Measurements from ENCODE around the gene AFMID. TPM values are rescaled to one million over a fixed set of nuclear protein-coding genes. Genes with fewer than 3 reads are reported as not detected.

AFMID gene
- total RNA-seq (2022; extraction: Qiagen RNA extraction), result 37.6 to 50.4 TPM (median 39.4 TPM) in 5 replicates

GRCh38 chr17:78186692-78187595 lies at the start of gene AFMID, which contains the start of gene TK1:
AFMID (plus strand) TSS chr17:78187362; CDS start chr17:78187371, 9 bp downstream.
TK1 (minus strand) TSS chr17:78187052; CDS start chr17:78186994, 58 bp downstream.

GRCh38 chr17:78168242-78168902 lies 18.8 kb upstream of the AFMID start, which contains the start of gene SYNGR2:
SYNGR2 (plus strand) TSS chr17:78168581; CDS start chr17:78168617, 36 bp downstream.

GRCh38 chr17:78214016-78214705 lies 27.0 kb downstream of the AFMID start, which contains the start of gene BIRC5:
BIRC5 (plus strand) TSS chr17:78214253; CDS start chr17:78214317, 64 bp downstream.

DNA sequence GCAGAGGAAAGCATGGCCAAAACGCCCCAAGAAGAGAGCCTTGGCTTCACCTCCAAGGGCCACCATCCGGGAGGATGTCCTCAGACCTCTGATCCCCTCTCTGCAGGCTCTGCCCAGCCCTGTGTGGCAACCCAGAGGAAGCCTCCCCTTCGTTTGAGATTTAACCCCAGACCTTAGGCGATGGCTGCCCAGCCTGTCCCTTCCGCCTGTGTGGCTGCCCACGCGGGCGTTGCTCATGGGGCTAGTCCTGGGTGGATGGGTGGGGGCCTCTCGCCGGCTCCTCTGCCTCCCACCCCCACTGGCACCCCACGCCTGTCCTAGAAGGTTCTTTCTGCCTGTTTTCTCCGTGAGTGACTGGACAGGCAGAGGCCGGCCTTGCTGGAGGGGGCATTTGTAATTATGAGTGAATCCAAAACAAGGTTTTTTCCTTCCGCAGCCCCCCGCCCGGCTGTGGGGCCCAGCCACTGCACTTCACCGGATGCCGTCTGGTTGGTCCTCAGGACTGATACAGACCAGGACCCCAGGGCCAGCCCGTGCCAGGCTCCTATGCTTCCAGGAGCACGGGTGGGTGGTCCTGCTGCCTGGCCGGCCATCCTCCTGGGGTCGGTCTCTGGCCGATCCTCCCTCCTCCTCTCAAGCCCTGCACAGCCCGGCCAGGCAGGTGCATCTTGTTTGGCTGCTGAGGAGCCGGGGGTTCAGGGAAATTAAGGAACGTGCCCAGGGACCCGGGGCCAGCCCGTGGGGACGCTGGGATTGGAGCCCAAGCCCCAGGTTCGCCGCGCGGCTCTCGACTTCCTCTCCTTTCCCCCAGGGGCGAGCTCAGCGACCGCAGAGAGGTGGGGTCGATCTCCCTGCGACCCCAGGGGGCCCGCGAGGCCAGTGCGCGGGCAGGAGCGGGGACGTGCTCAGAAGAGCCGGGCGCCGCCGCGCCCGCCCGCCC lies 44.1 kb downstream of the AFMID start, which contains the start of gene TMEM235:
Gene TMEM235, plus strand, starts transcription at position 636 of the 940 bp plus-strand sequence. CDS start 393 bp downstream, outside the sequence.

Other genes starting within 250 kb of the AFMID start
- gene TNRC6C, start 228.7 kb upstream of the AFMID start, total RNA-seq (2022; extraction: Qiagen RNA extraction), result 2.1 to 3.1 TPM (median 2.2 TPM) in 5 replicates
- 8.3 to 12.5 TPM (median 10.2 TPM) in 5 replicates for gene TMC6, start 58.6 kb upstream of the AFMID start, total RNA-seq (2022; extraction: Qiagen RNA extraction)
- 0.17 to 0.51 TPM (median 0.22 TPM) in 5 replicates for gene TMC8, start 56.6 kb upstream of the AFMID start, total RNA-seq (2022; extraction: Qiagen RNA extraction)
- gene C17orf99, start 41.0 kb upstream of the AFMID start, total RNA-seq (2022; extraction: Qiagen RNA extraction), result not detected in 5 replicates
- gene SYNGR2, start 18.8 kb upstream of the AFMID start, total RNA-seq (2022; extraction: Qiagen RNA extraction), result 129 to 201 TPM (median 183 TPM) in 5 replicates
- gene TK1, start 310 bp upstream of the AFMID start, total RNA-seq (2022; extraction: Qiagen RNA extraction), result 228 to 274 TPM (median 238 TPM) in 5 replicates
- 95.0 to 106 TPM (median 105 TPM) in 5 replicates for gene BIRC5, start 26.9 kb downstream of the AFMID start, total RNA-seq (2022; extraction: Qiagen RNA extraction)
- gene TMEM235, start 44.3 kb downstream of the AFMID start, total RNA-seq (2022; extraction: Qiagen RNA extraction), result not detected in 5 replicates
- 30.9 to 36.8 TPM (median 33.0 TPM) in 5 replicates for gene SOCS3, start 172.7 kb downstream of the AFMID start, total RNA-seq (2022; extraction: Qiagen RNA extraction)
- 21.0 to 26.4 TPM (median 22.8 TPM) in 5 replicates for gene PGS1, start 191.3 kb downstream of the AFMID start, total RNA-seq (2022; extraction: Qiagen RNA extraction)

Data from A549 treated with Hydrocortisone at 1 μM for 4 hours (cell line).